H1 (cell line): ENCODE data around the gene RPTOR. TPM values are rescaled to one million over a fixed set of nuclear protein-coding genes. Genes with fewer than 3 reads are reported as not detected.

Source experiments
- CTCF ChIA-PET: fragments of 300-600 bp; sonication (Branson Sonifier 250); formaldehyde crosslinking; loops from one replicate; lab custom pipeline; 2021; ENCODE audit not compliant: partially characterized antibody; lab: Charles Lee
- POLR2A ChIA-PET: fragments of 300-600 bp; sonication (Branson Sonifier 250); formaldehyde crosslinking; loops from one replicate; lab custom pipeline; 2021; ENCODE audit warnings: inconsistent platforms; ENCODE audit not compliant: partially characterized antibody; lab: Charles Lee
- DNase-seq, 2 experiments: peaks; one replicate each; pipeline versions ENCODE4 v3.0.0 to v3.0.0-alpha.2; 2010 to 2022; ENCODE audit warnings: low spot score in 2 of 2, low read depth in 1 of 2, mixed read lengths in 1 of 2
- FAIRE-seq: peaks from 2 replicates; lab custom pipeline; 2011; peaks lifted over from hg19 to GRCh38; lab: Jason Lieb, UNC
- H2AFZ ChIP-seq: 2 replicates; pipeline ENCODE4 v1.8.1; 2012; ENCODE audit warnings: low read length, inconsistent platforms
- H2AK5ac ChIP-seq: 2 replicates; pipeline ENCODE4 v1.6.1; 2013; ENCODE audit warnings: low read depth, low read length
- H2BK120ac ChIP-seq: replicated peaks from 2 replicates; pipeline ENCODE3; 2013; ENCODE audit warnings: low read depth, low read length, inconsistent platforms
- H2BK12ac ChIP-seq: 2 replicates; pipeline ENCODE4 v1.6.1; 2013; ENCODE audit warnings: low read depth, low read length
- H2BK15ac ChIP-seq: 2 replicates; pipeline ENCODE4 v1.6.1; 2013; ENCODE audit warnings: low read length
- H2BK20ac ChIP-seq: 2 replicates; pipeline ENCODE4 v1.6.1; 2013; ENCODE audit warnings: low read length
- H2BK5ac ChIP-seq: 2 replicates; pipeline ENCODE4 v1.6.1; 2013; ENCODE audit warnings: low read depth, low read length
- H3K14ac ChIP-seq: 2 replicates; pipeline ENCODE4 v1.6.1; 2013; ENCODE audit warnings: inconsistent platforms; ENCODE audit not compliant: insufficient read length
- H3K18ac ChIP-seq: 2 replicates; pipeline ENCODE4 v1.6.1; 2013; ENCODE audit warnings: low read length; ENCODE audit errors: extremely low read depth
- H3K23ac ChIP-seq: 2 replicates; pipeline ENCODE4 v1.6.1; 2013; ENCODE audit warnings: inconsistent platforms; ENCODE audit not compliant: insufficient read length
- H3K23me2 ChIP-seq: 2 replicates; pipeline ENCODE4 v1.6.1; 2013; ENCODE audit warnings: low read depth, low read length
- H3K27ac ChIP-seq: 2 replicates; pipeline ENCODE4 v1.6.1; 2011; ENCODE audit warnings: low read depth, low read length, inconsistent platforms
- H3K27me3 ChIP-seq, 4 experiments: replicated peaks in 1 of 4; 1 replicate in 1 of 4; 2 replicates in 3 of 4; pipeline versions ENCODE4 v1.6.1 to v1.8.1; 2011 to 2013; ENCODE audit warnings: low read length in 3 of 4, mild to moderate bottlenecking in 3 of 4, inconsistent platforms in 2 of 4, mixed read lengths in 2 of 4, moderate library complexity in 1 of 4; ENCODE audit not compliant: control insufficient read depth in 3 of 4, insufficient read depth in 3 of 4; ENCODE audit errors: extremely low read depth in 1 of 4
- H3K36me3 ChIP-seq, 4 experiments: 2 replicates each; pipeline versions ENCODE4 v1.6.1 to v1.8.1; 2011 to 2013; ENCODE audit warnings: mild to moderate bottlenecking in 4 of 4, low read length in 3 of 4, moderate library complexity in 2 of 4, control low read depth in 1 of 4, inconsistent platforms in 1 of 4; ENCODE audit not compliant: insufficient read depth in 4 of 4, control insufficient read depth in 2 of 4
- H3K4ac ChIP-seq: replicated peaks from 2 replicates; pipeline ENCODE3; 2013; ENCODE audit warnings: low read length, low read depth, mixed read lengths, inconsistent platforms; ENCODE audit not compliant: insufficient read length
- H3K4me1 ChIP-seq, 4 experiments: replicated peaks in 1 of 4; 1 replicate in 1 of 4; 2 replicates in 3 of 4; pipeline versions ENCODE4 v1.6.1 to v1.8.1; 2011 to 2013; ENCODE audit warnings: low read length in 3 of 4, inconsistent platforms in 2 of 4, mixed read lengths in 1 of 4; ENCODE audit not compliant: insufficient read depth in 4 of 4, control insufficient read depth in 3 of 4
- H3K4me2 ChIP-seq, 2 experiments: 2 replicates each; pipeline versions ENCODE4 v1.6.1 to v1.8.1; 2011 to 2013; ENCODE audit warnings: low read depth in 2 of 2, low read length in 2 of 2, control low read depth in 1 of 2, inconsistent platforms in 1 of 2, mild to moderate bottlenecking in 1 of 2; ENCODE audit not compliant: insufficient read depth in 1 of 2
- H3K4me3 ChIP-seq, 4 experiments: fragments of 200-600, 300-600 bp in 1 of 4; sonication (generic), shearing (Covaris generic), sonication (Bioruptor Twin) in 1 of 4; 2 replicates each; pipeline versions ENCODE4 v1.5.1 to v1.8.1; 2011 to 2016; ENCODE audit warnings: low read length in 4 of 4, low read depth in 3 of 4, control low read depth in 2 of 4, inconsistent platforms in 2 of 4, mild to moderate bottlenecking in 2 of 4, mixed read lengths in 1 of 4, moderate library complexity in 1 of 4; ENCODE audit not compliant: insufficient read depth in 2 of 4; ENCODE audit errors: extremely low read depth in 1 of 4
- H3K56ac ChIP-seq: replicated peaks from 2 replicates; pipeline ENCODE3; 2013; ENCODE audit warnings: low read depth, mild to moderate bottlenecking, mixed read lengths, low read length, inconsistent platforms; ENCODE audit not compliant: insufficient read length
- H3K79me1 ChIP-seq: 2 replicates; pipeline ENCODE4 v1.6.1; 2013; ENCODE audit warnings: low read depth, low read length, control low read depth
- H3K79me2 ChIP-seq, 2 experiments: 2 replicates each; pipeline versions ENCODE4 v1.6.1 to v1.8.1; 2012 to 2013; ENCODE audit warnings: low read length in 2 of 2, mild to moderate bottlenecking in 2 of 2, inconsistent platforms in 1 of 2; ENCODE audit not compliant: insufficient read depth in 2 of 2, control insufficient read depth in 1 of 2
- H3K9ac ChIP-seq, 4 experiments: replicated peaks in 1 of 4; 1 replicate in 1 of 4; 2 replicates in 3 of 4; pipeline versions ENCODE4 v1.6.1 to v1.8.1; 2011 to 2013; ENCODE audit warnings: low read depth in 3 of 4, low read length in 3 of 4, control low read depth in 2 of 4, mild to moderate bottlenecking in 2 of 4, moderate library complexity in 2 of 4, inconsistent platforms in 1 of 4; ENCODE audit errors: extremely low read depth in 1 of 4
- H3K9me3 ChIP-seq, 2 experiments: 2 replicates each; pipeline versions ENCODE4 v1.6.1 to v1.8.1; 2012 to 2013; ENCODE audit warnings: mild to moderate bottlenecking in 2 of 2, moderate library complexity in 2 of 2, control low read depth in 1 of 2, inconsistent platforms in 1 of 2, low read depth in 1 of 2, low read length in 1 of 2, mixed read lengths in 1 of 2; ENCODE audit not compliant: insufficient read depth in 2 of 2
- H4K20me1 ChIP-seq, 2 experiments: replicated peaks in 1 of 2; 2 replicates each; pipeline versions ENCODE3 to v1.8.1; 2011 to 2013; ENCODE audit warnings: inconsistent platforms in 2 of 2, low read length in 2 of 2, mild to moderate bottlenecking in 1 of 2; ENCODE audit not compliant: insufficient read depth in 2 of 2, control insufficient read depth in 1 of 2
- H4K5ac ChIP-seq: 2 replicates; pipeline ENCODE4 v1.6.1; 2013; ENCODE audit warnings: low read length, low read depth, mixed read lengths, inconsistent platforms; ENCODE audit not compliant: insufficient read length
- H4K8ac ChIP-seq: 2 replicates; pipeline ENCODE4 v1.8.0; 2013; ENCODE audit warnings: mild to moderate bottlenecking, moderate library complexity, low read length, inconsistent platforms; ENCODE audit not compliant: insufficient read depth; ENCODE audit errors: extremely low read depth
- H4K91ac ChIP-seq: replicated peaks from 2 replicates; pipeline ENCODE3; 2013; ENCODE audit warnings: low read length, mixed read lengths, inconsistent platforms; ENCODE audit not compliant: insufficient read length
- ASH2L ChIP-seq: fragments of 200-600, 300-600 bp; sonication (generic); IDR thresholded peaks from one replicate; pipeline ENCODE4 v1.7.1; 2017; ENCODE audit warnings: low read length
- JUN ChIP-seq: IDR thresholded peaks from 2 replicates; pipeline ENCODE4 v1.6.1; 2011; ENCODE audit warnings: low read depth, mild to moderate bottlenecking, improper control_type of control experiment, low read length
- MAFK ChIP-seq: IDR thresholded peaks from 2 replicates; pipeline ENCODE4 v1.6.1; 2012; ENCODE audit warnings: low read depth, mild to moderate bottlenecking, improper control_type of control experiment, low read length
- SIN3A ChIP-seq, 2 experiments: IDR thresholded peaks in 1 of 2; conservative IDR thresholded peaks in 1 of 2; 2 replicates each; pipeline ENCODE4 v1.6.1; 2011 to 2012; ENCODE audit warnings: low read length in 2 of 2, improper control_type of control experiment in 1 of 2, low read depth in 1 of 2, mild to moderate bottlenecking in 1 of 2
- TCF12 ChIP-seq: IDR thresholded peaks from 2 replicates; pipeline ENCODE4 v1.6.1; 2011; ENCODE audit warnings: low read depth, mild to moderate bottlenecking, low read length
- WGBS, 2 experiments: shearing (Covaris generic) in 1 of 2; methylation state at CpG; one replicate each; pipeline versions ENCODE4 v1.1.6 to v1.1.7; 2013 to 2015; ENCODE audit warnings: low lambda C conversion rate in 2 of 2, mixed read lengths in 2 of 2, inconsistent platforms in 1 of 2, low coverage in 1 of 2, missing lambda C conversion rate in 1 of 2; ENCODE audit not compliant: insufficient replicate concordance in 2 of 2, insufficient coverage in 1 of 2, insufficient read length in 1 of 2; ENCODE audit errors: extremely low coverage in 1 of 2, missing lambda C conversion rate in 1 of 2; 5-methylcytosine and 5-hydroxymethylcytosine counted together
- polyA plus RNA-seq, 7 experiments: library from polyadenylated mRNA; depleted of rRNA in 3 of 7; stranded (reverse) in 5 of 7; unstranded in 2 of 7; fragments of >200 nt in 5 of 7; fragments of 200-250 nt in 2 of 7; gene quantifications; 1 replicate in 5 of 7; 2 replicates in 1 of 7; 4 replicates in 1 of 7; pipeline versions ENCODE4 v1.2.1 to v1.2.3, GENCODE V29; 2011 to 2013; ENCODE audit warnings: missing spikeins in 2 of 7, mixed read lengths in 2 of 7
- total RNA-seq: library from RNA; stranded (reverse); fragmentation: NEBNext Ultra II Directional; extraction: Animal tissue kit (Norgen Biotek cat#: 25700); gene quantifications from 2 replicates; pipeline ENCODE4 v1.2.1, GENCODE V29; 2021

The RPTOR gene
- total and polyA plus RNA-seq, 2 of the 8 experiments (the other 6 are each of a cell fraction or from before 2014, with no cell fraction given) = 6.9 to 28.7 TPM

GRCh38 chr17:80812362-80813088 lies 267.9 kb downstream of the RPTOR start:
- Histone ChIP-seq H2BK12ac (no peak overlapping the region), H3K4me1 (no peaks in the 10 kb centered on the region; a peak in 1 of 7 replicates), H3K9ac (no peak overlapping the region), H3K36me3 (no peaks in the 10 kb centered on the region), H4K20me1 (peaks cover 0 to 3% of the 10 kb centered on the region in 2 experiments), H4K91ac (no peak overlapping the region), H3K18ac (no peak overlapping the region), H3K4ac (no peak overlapping the region), H4K8ac (no peak overlapping the region), H2BK120ac (no peak overlapping the region), H3K4me3 (no peak overlapping the region), H4K5ac (no peak overlapping the region), H2AK5ac (no peak overlapping the region), H3K23me2 (no peaks in the 10 kb centered on the region), H2AFZ (no peak overlapping the region), H3K79me1 (no peaks in the 10 kb centered on the region; the same call in 1 of the 2 replicates), H3K56ac (no peak overlapping the region), H3K14ac (no peak overlapping the region), H2BK5ac (no peak overlapping the region), H3K27ac (no peak overlapping the region), H3K79me2 (no peaks in the 10 kb centered on the region), H2BK15ac (no peak overlapping the region), H3K4me2 (no peak overlapping the region), H3K27me3 (no peaks in the 10 kb centered on the region), H3K9me3 (no peaks in the 10 kb centered on the region), H3K23ac (no peak overlapping the region), H2BK20ac (no peak overlapping the region)
- CTCF ChIA-PET = interaction anchor here (1.0 to 1.7 kb wide), 7 partner anchors 11 to 197 kb away, joined by 3 to 8 read pairs (median 3); no protein-coding TSS in a partner anchor
- WGBS, 2 experiments = 88% methylated on average over 18 of the region's 18 CpGs; no CpG with 5 or more reads in 1 of the 2 experiments
- DNase-seq = no peak
- FAIRE-seq = no peak
- POLR2A ChIA-PET = interaction anchor here (0.9 kb wide), 1 partner anchor 11 kb away, joined by 3 read pairs; no protein-coding TSS in a partner anchor
- TF ChIP-seq ASH2L (no peak), MAFK (no peak), SIN3A (conservative IDR thresholded peaks at IDR 0.05 in 1 of 2, IDR thresholded peaks at IDR 0.05 in 1 of 2; ENCODE audit: low read depth in 1 of 2, low read length in 2 of 2) (no peak), JUN (no peak), TCF12 (no peak)
